GM19351 (cell line): Measurements from ENCODE around the gene MPC2.
"Not testable (repeated sequence)": the region's sequence is repeated elsewhere in the genome, so short reads cannot be mapped to it uniquely, and the experiment has no call there.

Experiments used
- ATAC-seq: cut with Tn5 transposase; IDR thresholded peaks from one replicate; pipeline ENCODE4 v1.9.1; 2021; ENCODE audit warnings: mild to moderate bottlenecking, moderate library complexity; ENCODE audit not compliant: unreplicated experiment

Gene MPC2

DNA sequence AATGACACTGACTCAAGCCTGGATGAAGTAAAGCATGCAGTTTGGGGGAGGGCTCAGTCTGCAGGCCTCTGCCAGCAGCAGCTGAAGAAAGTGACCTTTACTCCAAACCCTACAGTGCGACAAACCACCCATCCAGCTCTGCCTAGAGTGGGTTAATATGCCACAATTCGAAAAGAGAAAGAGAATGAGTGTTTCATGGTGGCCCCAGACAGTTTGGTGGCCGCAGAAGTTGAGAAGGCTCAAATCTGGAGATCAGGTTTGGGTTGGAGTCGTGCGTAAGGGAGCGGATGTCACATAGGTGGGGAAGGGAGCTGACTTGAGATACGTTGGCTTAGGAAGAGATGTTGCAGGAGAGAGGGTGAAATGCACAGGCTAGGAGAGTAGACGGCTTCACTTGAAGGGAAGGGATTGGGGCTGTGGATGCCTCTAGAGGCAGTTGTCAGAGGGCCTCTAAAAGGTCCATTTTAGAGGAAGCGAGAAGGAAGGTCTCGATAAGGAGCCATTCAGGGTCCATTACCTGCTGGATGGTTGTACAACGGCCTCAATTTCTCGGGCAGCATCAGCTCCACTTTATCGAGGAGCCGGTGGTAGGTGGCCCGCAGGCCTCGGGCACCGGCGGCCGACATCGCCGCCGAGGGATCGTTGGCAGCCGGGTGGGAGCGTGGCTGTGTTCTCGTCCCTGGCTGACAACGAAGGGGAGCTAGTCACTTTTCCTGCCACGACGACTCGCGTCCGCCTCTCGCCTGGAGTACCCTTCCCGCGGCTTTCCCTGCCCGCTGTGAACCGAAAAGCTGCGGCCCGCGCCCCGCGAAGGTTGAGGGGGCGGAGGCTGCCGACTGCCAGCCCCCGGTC lies 1.4 kb downstream of the MPC2 start:
- ATAC-seq: peak; percentile 7

DNA sequence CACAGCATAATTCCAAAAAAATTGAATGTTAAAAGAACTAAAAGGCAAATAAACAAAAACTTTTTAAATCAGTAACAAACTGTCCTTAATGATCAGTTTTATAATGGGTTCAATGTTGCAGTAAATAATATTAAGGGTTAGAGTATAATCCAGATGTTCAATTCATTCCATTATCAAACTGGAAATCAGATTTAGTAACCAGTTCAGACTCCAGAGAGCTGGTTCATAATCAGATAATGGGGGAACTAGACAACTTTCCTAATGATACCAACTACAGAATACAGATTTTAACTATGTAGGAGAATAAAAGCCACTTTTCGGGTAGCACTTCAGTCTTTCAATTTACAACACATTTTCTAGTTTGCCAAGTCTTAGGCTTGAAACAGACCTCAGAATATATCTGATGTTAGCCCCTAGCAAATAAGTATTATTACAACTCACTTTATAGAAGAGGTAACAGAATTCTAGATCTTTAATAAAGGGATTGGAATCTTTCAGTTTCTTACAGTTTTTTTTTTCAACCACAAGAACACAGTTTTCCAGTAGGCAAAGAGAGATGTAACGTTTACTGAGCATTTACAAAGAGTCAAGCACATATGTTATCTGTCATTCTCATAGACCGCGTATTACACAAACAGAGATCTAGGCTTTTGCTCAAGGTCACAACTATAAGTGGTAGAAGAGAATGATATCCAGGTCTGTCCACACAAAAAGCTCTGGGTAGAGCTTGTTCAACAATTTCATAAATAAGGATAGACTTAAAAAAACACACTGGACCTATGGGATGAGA lies 2.3 kb downstream of the MPC2 start:
- no peak for ATAC-seq

DNA sequence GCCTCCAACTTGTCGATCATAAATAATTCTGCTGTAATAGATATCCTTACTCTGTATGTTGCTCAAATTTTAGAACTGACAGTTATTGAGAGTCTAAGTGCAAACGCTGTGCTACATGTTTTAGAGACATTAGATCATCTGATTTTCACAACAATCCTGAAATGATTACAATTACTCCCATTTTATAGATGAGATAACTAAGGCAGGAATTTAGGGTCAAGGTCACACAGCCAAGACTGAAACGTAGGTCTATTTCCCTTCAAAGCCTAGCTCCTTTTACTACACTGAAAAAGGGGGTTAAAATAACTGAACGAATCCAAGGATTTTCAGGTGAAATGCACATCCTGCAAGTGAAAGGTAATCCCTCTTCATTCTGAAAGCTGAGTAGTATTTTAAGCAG lies 3.1 kb downstream of the MPC2 start:
- ATAC-seq: no peak

DNA sequence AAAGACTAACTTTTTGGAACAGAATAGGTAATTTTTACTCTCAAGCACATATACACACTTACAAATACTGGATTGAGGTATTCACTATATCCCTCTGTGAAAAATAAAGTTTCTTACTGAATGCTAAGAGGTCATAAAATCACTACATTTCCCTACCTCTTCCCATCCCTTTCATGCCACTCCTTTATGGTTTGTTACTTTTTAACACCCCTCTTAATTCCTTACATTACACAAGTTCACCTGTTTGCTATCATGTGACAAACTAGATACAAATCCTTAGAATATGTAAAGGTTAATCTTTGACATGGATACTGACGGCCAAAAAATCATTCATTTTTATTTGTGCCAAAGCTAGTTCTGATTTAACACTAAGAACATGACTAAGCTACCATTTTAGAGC lies 7.1 kb downstream of the MPC2 start:
- no peak for ATAC-seq

DNA sequence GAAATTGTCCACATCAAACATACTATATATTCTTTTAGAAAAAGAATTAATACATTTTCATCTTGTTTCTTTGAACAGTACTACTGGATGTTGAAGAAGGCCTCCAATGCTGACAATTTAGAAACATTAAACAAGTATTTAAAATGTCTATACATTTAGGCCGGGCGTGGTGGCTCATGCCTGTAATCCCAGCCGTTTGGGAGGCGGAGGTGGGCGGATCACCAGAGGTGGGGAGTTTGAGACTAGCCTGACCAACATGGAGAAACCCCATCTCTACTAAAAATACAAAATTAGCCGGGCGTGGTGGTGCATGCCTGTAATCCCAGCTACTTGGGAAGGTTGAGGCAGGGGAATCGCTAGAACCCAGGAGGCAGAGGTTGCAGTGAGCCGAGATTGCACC lies 8.0 kb downstream of the MPC2 start:
- not testable (repeated sequence) for ATAC-seq

DNA sequence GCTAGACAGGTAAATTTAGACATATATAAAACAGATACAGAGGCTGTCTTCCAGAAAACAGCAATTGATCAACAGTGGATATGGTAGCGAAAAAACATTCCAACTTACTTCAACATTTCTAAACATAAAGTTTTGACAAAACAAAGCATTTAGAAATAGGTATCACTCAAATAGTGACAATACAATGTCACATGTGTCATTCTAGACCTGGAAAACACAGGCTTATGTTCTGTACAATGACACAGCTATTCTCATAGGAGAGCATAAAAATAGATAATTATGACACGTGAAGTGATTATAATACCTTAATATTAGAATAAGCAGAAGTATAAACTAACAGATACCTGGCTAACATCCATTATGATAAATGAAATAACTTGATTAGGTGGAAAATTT lies 8.4 kb downstream of the MPC2 start:
- no peak for ATAC-seq

DNA sequence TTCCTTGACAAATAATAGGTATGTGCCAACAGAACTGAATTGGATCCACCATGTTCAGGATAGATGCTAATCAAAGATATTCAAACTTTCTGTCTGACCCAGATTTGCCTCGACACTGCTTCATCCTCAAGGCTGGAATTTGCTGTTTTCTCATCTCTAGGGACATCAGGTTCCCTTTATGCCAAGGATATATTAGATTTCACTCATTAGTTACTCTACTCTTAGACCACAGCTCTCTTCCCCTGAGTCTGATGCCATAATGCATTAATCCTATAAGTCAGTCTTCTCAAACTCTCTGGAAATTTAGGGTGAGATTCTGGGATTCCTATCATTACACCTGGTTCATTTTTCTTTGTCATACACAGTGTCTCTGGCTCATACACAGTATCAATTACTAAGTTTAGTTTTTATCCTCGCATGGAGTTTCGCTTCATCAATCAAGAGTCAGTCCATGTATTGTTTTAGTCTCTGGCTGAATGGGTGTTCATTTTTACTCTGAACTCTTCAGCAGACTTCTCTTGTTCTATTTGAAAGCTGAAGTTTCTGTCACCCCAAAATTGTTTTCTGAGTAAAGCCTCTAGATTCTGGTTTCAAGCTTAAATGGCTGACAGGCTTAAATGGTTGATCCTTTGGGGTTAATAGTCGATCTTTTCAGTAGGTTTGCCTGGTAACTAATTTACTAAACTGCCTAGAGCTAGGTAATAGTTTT lies 9.7 kb downstream of the MPC2 start:
- no peak for ATAC-seq

DNA sequence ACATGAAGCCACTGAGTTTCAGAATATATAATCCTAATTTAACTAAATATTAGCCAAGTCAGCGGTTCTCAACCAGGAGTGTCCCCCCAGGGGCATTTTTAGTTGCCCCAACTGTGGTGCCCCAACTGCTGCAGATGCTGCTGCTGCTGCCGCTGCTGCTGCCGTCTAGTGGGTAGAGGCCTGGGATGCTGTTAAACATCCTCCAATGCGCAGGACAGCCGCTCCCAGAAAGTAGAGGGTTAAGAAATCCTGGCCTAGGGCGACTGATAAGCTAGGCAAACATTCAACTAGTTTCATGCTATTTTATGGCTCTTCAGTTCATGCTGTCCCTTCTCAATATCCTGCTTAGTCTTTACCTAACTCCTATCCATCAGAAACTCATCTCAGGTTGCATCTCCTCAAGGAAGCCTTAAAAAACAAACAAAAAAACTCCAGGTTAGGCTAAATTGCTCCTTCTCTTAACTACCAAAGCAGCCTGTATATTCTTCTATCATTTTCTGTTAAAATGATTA lies 10.3 kb downstream of the MPC2 start:
- no peak for ATAC-seq

DNA sequence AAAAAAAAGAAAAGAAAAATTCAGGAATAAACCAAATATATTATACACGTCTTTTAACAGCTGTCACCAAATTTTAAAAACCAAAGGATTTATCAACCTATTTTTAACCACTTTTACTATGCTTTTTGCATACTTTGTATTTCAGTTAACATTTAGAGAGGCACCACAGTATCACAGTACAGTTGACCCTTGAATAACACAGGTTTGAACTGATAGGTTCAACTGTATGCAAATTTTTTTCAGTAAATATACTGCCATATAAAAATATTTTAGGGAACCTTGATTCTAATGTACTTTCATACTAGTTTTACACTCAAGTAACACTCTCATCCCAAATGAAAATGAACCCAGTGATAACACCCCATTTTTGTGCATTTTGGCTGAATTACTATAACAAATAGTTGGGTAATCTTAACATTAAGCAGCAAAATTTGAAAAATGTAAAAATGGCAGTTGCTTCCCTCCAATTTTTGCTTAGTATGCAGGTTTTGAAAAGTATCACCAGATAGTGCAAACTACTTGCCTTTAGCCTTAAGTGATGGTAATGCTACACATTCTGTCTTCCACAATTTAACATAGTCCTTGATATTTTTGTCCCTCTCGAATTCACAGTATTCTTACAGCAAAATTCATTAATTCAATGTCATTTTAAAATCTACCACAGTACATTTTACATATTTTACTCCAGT lies 12.2 kb downstream of the MPC2 start:
- ATAC-seq: no peak

DNA sequence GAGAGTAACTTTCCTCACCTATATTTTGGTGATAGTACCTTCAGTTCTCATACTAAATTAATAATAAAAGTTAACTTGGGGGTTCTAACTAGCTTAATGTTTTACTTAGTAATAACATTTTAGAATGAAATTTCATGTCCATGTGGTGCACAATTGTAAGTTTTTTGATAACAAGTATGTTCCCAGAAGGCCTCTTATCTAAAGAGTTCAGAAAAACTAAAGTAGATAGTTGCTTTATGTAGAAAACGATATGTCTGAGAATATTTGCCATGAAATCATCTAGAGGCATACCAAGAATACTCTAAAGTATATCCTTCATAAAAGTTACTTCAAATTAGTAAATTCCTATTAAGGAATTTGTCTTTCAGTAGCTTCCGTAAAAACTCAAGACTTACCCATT lies 12.8 kb downstream of the MPC2 start:
- ATAC-seq: no peak

DNA sequence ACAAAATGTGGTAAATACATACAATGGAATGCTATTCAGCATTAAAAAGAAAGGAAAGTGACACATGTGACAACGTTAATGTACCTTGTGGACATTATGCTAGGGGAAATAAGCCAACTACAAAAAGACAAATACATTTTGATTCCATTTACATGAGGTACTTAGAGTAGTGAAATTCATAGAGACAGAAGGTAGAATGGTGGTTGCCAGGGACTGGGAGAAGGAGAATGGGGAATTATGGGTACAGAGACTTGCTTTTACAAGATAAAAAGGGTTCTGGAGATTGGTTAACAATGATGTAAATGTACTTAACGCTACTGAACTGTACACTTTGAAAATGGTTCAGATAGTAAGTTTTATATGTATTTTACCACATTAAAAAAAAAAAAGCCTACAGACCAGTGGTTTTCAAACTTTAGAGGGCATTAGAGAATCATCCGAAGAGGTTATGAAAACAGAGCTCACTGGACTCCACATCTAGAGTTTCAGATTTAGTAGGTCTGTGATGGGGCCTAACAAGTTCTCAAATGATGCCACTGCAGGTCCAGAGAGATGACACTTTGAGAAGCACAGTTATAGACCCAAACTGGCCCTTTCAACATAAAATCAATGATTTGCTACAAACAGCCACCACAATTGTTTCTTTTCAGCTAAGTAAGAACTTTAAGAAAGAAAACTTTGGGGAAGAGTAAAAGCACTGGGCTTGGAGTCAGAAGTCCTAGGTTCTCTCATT lies 13.4 kb downstream of the MPC2 start:
- ATAC-seq: no peak

DNA sequence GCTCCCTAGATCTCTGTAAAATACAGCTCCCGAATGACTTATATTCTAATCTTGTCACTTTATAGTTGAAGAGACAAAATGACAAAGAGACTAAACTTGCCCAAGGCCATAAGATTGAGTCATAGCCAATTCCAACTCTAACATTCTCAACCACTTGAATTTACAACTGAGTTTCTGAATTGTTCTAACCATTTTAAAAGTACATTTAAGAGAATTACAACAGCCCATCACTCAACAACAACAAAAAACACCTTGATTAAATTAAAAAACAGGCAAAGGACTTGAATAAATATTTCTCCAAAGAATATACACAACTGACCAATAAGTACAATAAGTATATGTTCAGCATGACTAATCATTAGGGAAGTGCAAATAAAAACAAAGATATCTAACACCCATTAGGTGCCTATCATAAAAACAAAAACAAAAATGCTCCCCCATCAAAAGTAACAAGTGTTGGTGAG lies 14.2 kb downstream of the MPC2 start:
- no peak for ATAC-seq

DNA sequence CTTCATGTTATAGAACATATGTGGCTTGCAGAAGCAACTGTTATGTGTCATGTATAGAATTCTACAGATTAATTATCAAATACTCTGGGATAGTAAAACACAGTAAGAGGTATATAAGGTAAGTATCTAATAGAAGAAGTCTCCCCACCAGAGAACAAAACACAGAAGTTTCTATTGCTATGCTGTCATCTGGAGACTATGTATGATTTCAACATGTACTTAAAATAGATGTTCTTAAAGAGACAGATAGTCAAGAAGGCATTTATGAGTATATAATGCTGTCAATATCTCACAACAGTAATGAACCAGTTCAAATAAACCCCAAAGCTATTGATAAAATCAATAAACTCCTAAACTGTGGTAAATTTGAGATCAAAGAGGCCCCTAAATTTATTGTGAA lies 14.8 kb downstream of the MPC2 start:
- ATAC-seq: no peak

DNA sequence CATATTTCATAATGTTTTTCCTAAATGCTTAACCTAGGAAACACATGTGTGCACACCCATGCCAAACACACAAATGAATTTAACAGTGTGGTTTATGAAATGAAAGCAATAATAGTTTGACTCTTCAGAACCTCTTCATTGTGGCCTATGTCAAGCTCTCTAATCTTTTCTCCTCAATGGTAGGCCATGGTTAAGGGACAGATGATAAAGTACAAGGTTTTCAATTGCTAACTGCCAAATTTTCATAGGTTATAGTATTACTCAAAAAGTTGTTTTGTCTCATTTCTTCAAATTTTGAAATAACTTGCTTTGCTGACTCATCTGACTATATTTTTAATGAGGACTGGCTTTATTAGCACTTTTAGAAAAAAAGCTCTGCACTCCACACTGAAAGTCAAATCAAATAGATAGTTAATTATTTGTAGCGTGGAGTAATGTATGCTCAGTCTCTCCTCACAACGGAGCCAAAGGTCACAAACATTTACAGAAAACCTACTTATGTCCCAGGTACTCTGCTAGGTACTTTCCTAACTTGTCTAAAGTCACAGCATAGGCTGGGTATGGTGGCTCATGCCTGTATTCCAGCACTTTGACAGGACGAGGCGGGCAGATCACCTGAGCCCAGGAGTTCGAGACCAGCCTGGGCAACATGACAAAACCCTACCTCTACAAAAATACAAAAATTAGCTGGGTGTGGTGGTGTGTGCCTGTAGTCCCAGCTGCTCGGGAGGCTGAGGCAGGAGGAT lies 19.9 kb downstream of the MPC2 start:
- no peak for ATAC-seq

DNA sequence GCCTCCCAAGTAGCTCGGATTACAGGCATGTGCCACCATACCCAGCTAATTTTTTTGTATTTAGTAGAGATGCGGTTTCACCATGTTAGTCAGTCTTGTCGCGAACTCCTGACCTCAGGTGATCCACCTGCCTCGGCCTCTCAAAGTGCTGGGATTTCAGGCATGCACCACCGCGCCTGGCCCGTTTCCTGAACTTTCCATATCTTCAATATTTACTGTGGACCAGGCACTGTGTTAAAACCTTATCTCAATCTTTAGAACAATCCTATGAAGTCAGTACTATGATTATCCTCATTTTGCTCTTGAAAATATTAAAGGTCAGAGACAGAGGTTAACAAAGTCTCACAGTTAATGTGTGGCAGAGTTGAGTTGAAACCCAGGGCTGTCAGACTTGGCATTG lies 21.3 kb downstream of the MPC2 start:
- ATAC-seq: no peak

DNA sequence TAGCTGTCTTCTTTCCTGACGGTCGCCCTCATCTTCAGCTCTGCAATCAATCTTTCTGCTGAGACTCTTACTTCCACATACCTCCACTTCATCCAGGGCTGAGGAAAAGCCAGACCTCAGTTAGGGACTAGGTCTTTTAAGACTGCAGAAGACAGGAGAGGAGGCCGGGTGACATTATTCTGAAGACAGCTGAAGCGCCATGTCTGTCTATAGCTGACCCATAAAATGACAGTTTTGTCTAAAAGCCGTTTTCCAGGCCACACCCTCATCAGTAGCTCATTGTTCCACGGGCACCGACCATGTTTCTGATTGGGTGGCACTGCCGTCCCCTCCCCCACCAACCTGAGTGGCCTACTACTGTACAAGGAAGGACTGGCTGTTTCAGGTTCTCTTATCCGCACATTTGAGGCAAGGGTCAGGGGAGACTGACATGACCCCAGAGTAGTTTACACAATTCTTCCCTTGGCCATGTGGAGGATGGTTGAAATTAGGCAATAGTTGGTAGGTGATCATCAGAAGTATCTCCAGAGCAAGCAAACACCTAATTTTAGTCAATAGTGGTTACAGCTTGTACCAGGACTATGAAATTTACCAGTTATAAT lies 22.9 kb downstream of the MPC2 start, which contains the start of gene ADCY10:
Gene ADCY10, minus strand, starts transcription at position 240 of the 602 bp plus-strand sequence. CDS start 8,994 bp downstream, outside the sequence.
- no peak for ATAC-seq

DNA sequence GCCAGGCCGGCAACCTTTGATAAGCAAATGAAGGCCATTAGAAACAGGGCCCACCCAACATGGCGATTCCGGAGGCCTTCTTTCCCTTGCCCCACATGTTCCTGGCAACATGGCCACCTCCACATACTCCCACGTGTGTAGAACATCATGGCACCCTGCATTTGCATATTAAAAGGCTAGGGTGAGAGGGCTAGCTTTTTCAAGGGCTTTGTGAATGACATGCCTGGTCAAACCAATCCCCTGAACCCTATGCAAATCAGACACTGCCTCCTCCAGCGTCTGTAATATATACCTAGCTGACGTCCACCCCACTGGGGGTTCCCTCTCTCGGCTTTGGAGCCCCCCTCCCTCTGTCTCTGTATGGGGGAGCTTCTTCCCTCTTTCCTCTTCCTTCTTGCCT lies 24.6 kb downstream of the MPC2 start:
- no peak for ATAC-seq

DNA sequence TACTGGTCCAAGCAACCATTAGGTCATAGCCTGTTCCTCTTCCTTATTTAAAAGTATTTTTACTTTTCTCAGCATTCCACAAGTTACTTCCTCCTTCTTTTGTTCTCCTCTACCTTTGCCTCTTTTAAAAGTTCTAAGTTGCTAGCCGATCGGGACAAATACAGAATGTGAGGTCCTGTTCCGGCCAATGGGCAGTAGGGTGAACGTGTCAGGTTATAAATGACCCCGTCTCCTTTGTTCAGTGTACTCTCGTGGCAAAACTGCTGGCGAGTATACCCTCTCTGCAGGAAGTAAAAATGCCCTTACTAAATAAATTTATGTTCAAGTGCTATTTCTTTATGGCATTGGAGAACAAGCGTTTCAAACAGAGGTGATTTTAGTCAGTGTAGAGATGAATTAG lies 25.5 kb downstream of the MPC2 start:
- no peak for ATAC-seq

DNA sequence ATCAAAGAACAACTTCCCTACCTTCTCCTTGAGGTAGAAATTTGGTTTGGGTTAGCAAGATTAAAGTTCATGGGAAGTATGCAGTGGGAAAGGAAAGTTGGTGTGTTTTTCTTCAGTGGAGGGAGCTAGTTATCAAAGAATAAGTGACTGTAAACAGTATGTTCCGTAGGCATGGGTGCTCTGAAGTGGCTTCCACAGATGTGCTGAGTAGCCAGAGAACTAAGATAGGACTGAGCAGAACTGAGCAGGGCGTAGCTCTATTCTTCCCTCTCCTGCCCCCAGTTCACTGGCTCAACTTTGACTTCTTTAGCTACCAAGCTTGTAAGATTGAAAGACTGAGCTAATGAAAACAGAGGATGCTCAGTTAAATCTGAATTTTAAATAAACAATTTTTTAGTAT lies 26.3 kb downstream of the MPC2 start:
- no peak for ATAC-seq
